Tibial artery (tissue), 4 donors: ENCODE data around the gene SNX1.

Source experiments
- DNase-seq, 2 donors: peaks; one replicate each; pipeline ENCODE4 v3.0.0-alpha.2; 2019
- H3K27ac ChIP-seq, 2 donors: fragments of 200-600 bp; sonication (generic) in 1 of 2; 1 replicate in 1 of 2; 2 replicates in 1 of 2; pipeline ENCODE4 v1.5.1; 2018 to 2019; ENCODE audit warnings: mild to moderate bottlenecking in 1 of 2
- H3K27me3 ChIP-seq, 2 donors: fragments of 200-600 bp; sonication (generic) in 1 of 2; one replicate each; pipeline versions ENCODE4 v1.5.1 to v1.6.0; 2016 to 2019
- H3K36me3 ChIP-seq, 3 donors: fragments of 200-600 bp; sonication (generic) in 2 of 3; one replicate each; pipeline ENCODE4 v1.5.1; 2016 to 2019; ENCODE audit warnings: mild to moderate bottlenecking in 2 of 3
- H3K4me1 ChIP-seq, 4 donors: fragments of 200-600 bp; sonication (generic) in 2 of 4; 1 replicate in 3 of 4; 2 replicates in 1 of 4; pipeline ENCODE4 v1.5.1; 2016 to 2019
- H3K4me3 ChIP-seq, 2 donors: fragments of 200-600 bp; sonication (generic) in 1 of 2; 1 replicate in 1 of 2; 2 replicates in 1 of 2; pipeline ENCODE4 v1.5.1; 2018 to 2019; ENCODE audit warnings: mild to moderate bottlenecking in 2 of 2
- H3K9me3 ChIP-seq, 3 donors: fragments of 200-600 bp; sonication (generic) in 1 of 3; one replicate each; pipeline ENCODE4 v1.5.1; 2016 to 2019
- CTCF ChIP-seq, 2 experiments: fragments of 200-600 bp in 1 of 2; fragments of 450-650 bp in 1 of 2; IDR thresholded peaks; one replicate each; pipeline ENCODE4 v1.5.1; 2017 to 2019; ENCODE audit warnings: antibody characterized with exemption in 2 of 2, mild to moderate bottlenecking in 1 of 2, moderate library complexity in 1 of 2
- intact Hi-C: fragments of 100-400 bp; cut with DNase I; formaldehyde crosslinking; loops from one replicate; pipeline ENCODE4 v1.15.0; 2023; ENCODE audit warnings: low total_unique reads

The SNX1 gene

GRCh38 chr15:64152507-64153387 is 57.0 kb downstream of the SNX1 start:
- Histone ChIP-seq H3K36me3 (peaks cover 27 to 40% (median 34%) of the 10 kb centered on the region in 3 donors), H3K9me3 (no peaks in the 10 kb centered on the region), H3K27ac (no peak overlapping the region), H3K4me1 (peaks cover 6 to 28% (median 23%) of the 10 kb centered on the region in 4 donors), H3K27me3 (peaks cover 0 to 23% of the 10 kb centered on the region in 2 donors), H3K4me3 (peak overlapping the region in 1 of 2 donors; percentile 47)
- intact Hi-C loops: no loop called here
- peak in 1 of 2 donors; percentile 65 for DNase-seq
- no peak for TF ChIP-seq CTCF (IDR thresholded peaks at IDR 0.05)

GRCh38 chr15:64153480-64154367 is 57.9 kb downstream of the SNX1 start:
- H3K9me3 ChIP-seq: no peaks in the 10 kb centered on the region
- peaks cover 37 to 49% (median 44%) of the 10 kb centered on the region in 3 donors for H3K36me3 ChIP-seq
- DNase-seq: peak; percentile 88 to 91
- TF ChIP-seq CTCF (IDR thresholded peaks at IDR 0.05): peak; percentile 94 to 98
- H3K4me3 ChIP-seq: no peak overlapping the region
- peak overlapping the region in 1 of 2 donors; percentile 6 for H3K27ac ChIP-seq
- intact Hi-C loops: no loop called here
- H3K4me1 ChIP-seq: peaks cover 6 to 35% (median 23%) of the 10 kb centered on the region in 4 donors
- peaks cover 0 to 23% of the 10 kb centered on the region in 2 donors for H3K27me3 ChIP-seq

- TF ChIP-seq CTCF (IDR thresholded peaks at IDR 0.05): no peak
- intact Hi-C loops: no loop called here
- Histone ChIP-seq H3K27me3 (peaks cover 0 to 23% of the 10 kb centered on the region in 2 donors), H3K4me3 (no peak overlapping the region), H3K4me1 (peaks cover 6 to 56% (median 39%) of the 10 kb centered on the region in 4 donors), H3K36me3 (peaks cover 59 to 72% (median 67%) of the 10 kb centered on the region in 3 donors), H3K9me3 (no peaks in the 10 kb centered on the region), H3K27ac (no peak overlapping the region)
- DNase-seq: peak in 1 of 2 donors; percentile 55
These were observed 60.2 kb downstream of the SNX1 start for GRCh38 chr15:64155802-64156651.

- no peak for TF ChIP-seq CTCF (IDR thresholded peaks at IDR 0.05)
- peaks cover 0 to 56% (median 40%) of the 10 kb centered on the region in 4 donors for H3K4me1 ChIP-seq
- peaks cover 0 to 16% of the 10 kb centered on the region in 2 donors for H3K27me3 ChIP-seq
- H3K36me3 ChIP-seq: peaks cover 59 to 79% (median 70%) of the 10 kb centered on the region in 3 donors
- H3K4me3 ChIP-seq: no peak overlapping the region
- peak in 1 of 2 donors; percentile 53 for DNase-seq
- H3K27ac ChIP-seq: no peak overlapping the region
- intact Hi-C loops: no loop called here
- no peaks in the 10 kb centered on the region for H3K9me3 ChIP-seq
These were observed 61.0 kb downstream of the SNX1 start for GRCh38 chr15:64156652-64157331.
